Prostate gland (tissue), 2 donors: ENCODE measurements around the gene PRG3. TPM values are rescaled to one million over a fixed set of nuclear protein-coding genes. Genes with fewer than 3 reads are reported as not detected.

Experiments used
- DNase-seq: peaks from one replicate; pipeline ENCODE4 v3.0.0-alpha.2; 2019; ENCODE audit warnings: low spot score
- H3K27ac ChIP-seq, 2 donors: fragments of 200-600 bp; sonication (generic); 2 replicates each; pipeline ENCODE4 v1.5.1; 2017 to 2019
- H3K27me3 ChIP-seq: fragments of 200-600 bp; sonication (generic); replicated peaks from 2 replicates; pipeline ENCODE4 v1.5.1; 2019; ENCODE audit not compliant: insufficient read depth
- H3K36me3 ChIP-seq, 2 donors: fragments of 200-600 bp; sonication (generic); 1 replicate in 1 of 2; 2 replicates in 1 of 2; pipeline versions ENCODE4 v1.5.1 to v1.8.1; 2017 to 2019
- H3K4me1 ChIP-seq: fragments of 200-600 bp; sonication (generic); replicated peaks from 2 replicates; pipeline ENCODE4 v1.5.1; 2019
- H3K4me3 ChIP-seq, 2 donors: fragments of 200-600 bp; sonication (generic); 2 replicates each; pipeline ENCODE4 v1.5.1; 2017 to 2019
- H3K9me3 ChIP-seq: fragments of 200-600 bp; sonication (generic); 2 replicates; pipeline ENCODE4 v1.5.1; 2017
- POLR2A ChIP-seq: fragments of 450-650 bp; IDR thresholded peaks from one replicate; pipeline ENCODE4 v1.6.1; 2016; ENCODE audit warnings: antibody characterized with exemption, mild to moderate bottlenecking
- POLR2AphosphoS5 ChIP-seq: sonication (generic); formaldehyde crosslinking; IDR thresholded peaks from one replicate; pipeline ENCODE4 v1.6.1; 2017; ENCODE audit warnings: antibody characterized with exemption
- WGBS: methylation state at CpG from one replicate; pipeline ENCODE4 v1.1.5; 2018; 5-methylcytosine and 5-hydroxymethylcytosine counted together
- intact Hi-C: fragments of 100-400 bp; cut with DNase I; formaldehyde crosslinking; loops from one replicate; pipeline ENCODE4 v1.14.2; 2022
- total RNA-seq, 2 donors: library from RNA; depleted of rRNA; stranded (reverse); fragments of >200 nt; gene quantifications; one replicate each; pipeline ENCODE4 v1.1.0, GENCODE V29; 2016
- TF ChIP-seq, protein P1 (sequence below), 4 experiments: fragments of 200-600 bp in 2 of 4; fragments of 450-650 bp in 2 of 4; sonication (generic) in 2 of 4; IDR thresholded peaks; 1 replicate in 3 of 4; 2 replicates in 1 of 4; pipeline ENCODE4 v1.5.1; 2016 to 2019; ENCODE audit warnings: antibody characterized with exemption in 4 of 4, mild to moderate bottlenecking in 2 of 4, moderate library complexity in 2 of 4

Gene PRG3
- total RNA-seq, 2 donors from 2014 or later = not detected

DNA sequence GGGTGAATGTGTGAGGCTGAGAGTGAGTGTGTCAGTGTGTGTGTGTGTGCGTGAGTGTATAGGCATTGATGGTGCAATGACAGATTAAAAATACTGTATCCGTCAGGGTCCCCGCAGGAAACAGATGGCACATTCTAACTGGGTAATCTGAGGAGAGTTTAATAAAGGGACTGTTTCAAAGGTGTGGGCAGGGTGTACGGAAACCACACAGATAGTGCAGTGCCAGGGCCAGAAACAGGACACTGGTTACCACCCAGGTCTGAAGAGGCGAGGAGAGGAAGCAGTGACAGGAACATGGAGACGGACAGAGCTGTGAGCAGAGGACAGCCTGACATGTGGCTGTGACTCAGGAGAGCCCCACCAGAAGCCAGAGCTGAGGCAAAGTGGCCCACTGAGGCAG, 26.3 kb downstream of the PRG3 start:
- no peaks in the 10 kb centered on the region for H3K36me3 ChIP-seq
- intact Hi-C loops = no loop called here

DNA sequence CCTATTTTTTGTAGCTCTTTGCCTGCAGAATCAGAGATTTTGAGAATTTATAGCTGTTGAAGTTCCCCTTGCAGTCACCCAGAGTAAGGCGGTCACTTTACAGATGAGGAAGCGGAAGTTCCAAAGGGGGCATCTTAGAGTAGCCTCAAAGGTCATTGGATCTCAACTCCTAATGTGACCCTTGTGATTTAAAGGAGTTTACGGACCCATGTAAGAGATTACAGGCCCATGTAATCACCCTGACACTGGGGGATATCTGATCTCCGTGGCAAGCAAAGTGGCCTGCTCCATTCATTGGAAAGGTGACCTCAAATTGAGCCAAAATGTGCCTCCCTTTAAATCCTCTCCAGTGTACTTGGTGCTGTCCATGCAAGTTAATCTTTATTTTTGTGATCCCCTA, 27.1 kb downstream of the PRG3 start:
- Histone ChIP-seq H3K27me3 (no peaks in the 10 kb centered on the region), H3K9me3 (no peaks in the 10 kb centered on the region), H3K36me3 (no peaks in the 10 kb centered on the region), H3K4me3 (no peak overlapping the region), H3K27ac (no peak overlapping the region), H3K4me1 (no peaks in the 10 kb centered on the region)
- intact Hi-C loops = no loop called here
- 78% methylated on average over 4 of the region's 4 CpGs for WGBS
- TF ChIP-seq POLR2AphosphoS5 (no peak), POLR2A (no peak)
- TF ChIP-seq, protein P1, sequence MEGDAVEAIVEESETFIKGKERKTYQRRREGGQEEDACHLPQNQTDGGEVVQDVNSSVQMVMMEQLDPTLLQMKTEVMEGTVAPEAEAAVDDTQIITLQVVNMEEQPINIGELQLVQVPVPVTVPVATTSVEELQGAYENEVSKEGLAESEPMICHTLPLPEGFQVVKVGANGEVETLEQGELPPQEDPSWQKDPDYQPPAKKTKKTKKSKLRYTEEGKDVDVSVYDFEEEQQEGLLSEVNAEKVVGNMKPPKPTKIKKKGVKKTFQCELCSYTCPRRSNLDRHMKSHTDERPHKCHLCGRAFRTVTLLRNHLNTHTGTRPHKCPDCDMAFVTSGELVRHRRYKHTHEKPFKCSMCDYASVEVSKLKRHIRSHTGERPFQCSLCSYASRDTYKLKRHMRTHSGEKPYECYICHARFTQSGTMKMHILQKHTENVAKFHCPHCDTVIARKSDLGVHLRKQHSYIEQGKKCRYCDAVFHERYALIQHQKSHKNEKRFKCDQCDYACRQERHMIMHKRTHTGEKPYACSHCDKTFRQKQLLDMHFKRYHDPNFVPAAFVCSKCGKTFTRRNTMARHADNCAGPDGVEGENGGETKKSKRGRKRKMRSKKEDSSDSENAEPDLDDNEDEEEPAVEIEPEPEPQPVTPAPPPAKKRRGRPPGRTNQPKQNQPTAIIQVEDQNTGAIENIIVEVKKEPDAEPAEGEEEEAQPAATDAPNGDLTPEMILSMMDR (IDR thresholded peaks at IDR 0.05) = no peak
- DNase-seq = no peak

More for the DNA sequence above, 26.3 kb downstream of the PRG3 start:
- 84% methylated on average over 6 of the region's 6 CpGs for WGBS
- no peak overlapping the region for H3K27ac ChIP-seq
- no peak for DNase-seq
- H3K4me1 ChIP-seq = no peaks in the 10 kb centered on the region
- H3K9me3 ChIP-seq = no peaks in the 10 kb centered on the region
- no peak for TF ChIP-seq POLR2A
- no peak for TF ChIP-seq POLR2AphosphoS5
- TF ChIP-seq, protein P1 (IDR thresholded peaks at IDR 0.05) = no peak
- H3K27me3 ChIP-seq = no peaks in the 10 kb centered on the region
- no peak overlapping the region for H3K4me3 ChIP-seq

DNA sequence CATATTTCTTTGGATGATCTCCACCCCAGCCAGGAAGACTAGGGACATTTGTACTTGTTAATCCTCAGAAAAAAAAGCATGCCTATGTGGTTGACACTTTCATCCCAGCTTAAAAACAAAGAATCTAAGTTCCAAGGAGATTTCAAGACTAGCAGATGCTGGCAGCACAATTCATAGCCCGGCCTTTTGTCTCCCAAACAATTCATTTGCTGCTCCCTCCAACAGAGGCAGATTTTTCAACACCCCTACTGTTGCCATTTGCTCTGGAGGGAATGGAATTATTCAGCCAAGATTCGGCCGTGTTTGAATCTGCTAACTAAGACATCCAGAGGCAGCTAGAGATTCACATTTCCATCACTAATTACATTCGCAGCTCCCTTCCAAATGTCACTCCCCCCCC, 27.5 kb downstream of the PRG3 start:
- no peaks in the 10 kb centered on the region for H3K36me3 ChIP-seq
- no peaks in the 10 kb centered on the region for H3K9me3 ChIP-seq
- no peaks in the 10 kb centered on the region for H3K4me1 ChIP-seq
- no peak for DNase-seq
- intact Hi-C loops = no loop called here
- no peak overlapping the region for H3K27ac ChIP-seq
- no peaks in the 10 kb centered on the region for H3K27me3 ChIP-seq
- 64% methylated on average over 4 of the region's 4 CpGs for WGBS
- no peak for TF ChIP-seq POLR2A
- TF ChIP-seq, protein P1 (IDR thresholded peaks at IDR 0.05) = no peak
- TF ChIP-seq POLR2AphosphoS5 = no peak
- no peak overlapping the region for H3K4me3 ChIP-seq

DNA sequence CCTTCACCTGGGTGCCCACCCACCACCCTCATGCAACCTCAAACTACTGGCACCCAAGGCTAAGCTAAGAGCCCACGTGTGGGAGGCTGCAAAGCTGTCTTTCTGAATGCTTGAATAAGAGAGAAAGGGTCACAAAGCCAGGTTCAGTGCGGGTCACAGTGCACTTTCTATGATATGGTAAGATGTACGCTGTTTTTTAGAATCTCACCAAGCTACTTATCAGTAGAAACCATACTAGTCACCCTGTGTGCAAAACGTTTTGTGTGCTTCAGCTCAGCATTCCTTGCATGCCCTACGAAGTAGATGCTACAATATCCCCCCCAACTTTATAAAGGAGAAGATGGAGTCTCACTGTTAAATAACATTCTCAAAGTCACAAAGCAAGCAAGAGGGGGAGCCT, 27.9 kb downstream of the PRG3 start:
- no peak overlapping the region for H3K27ac ChIP-seq
- H3K36me3 ChIP-seq = no peaks in the 10 kb centered on the region
- no peak for DNase-seq
- TF ChIP-seq, protein P1 (IDR thresholded peaks at IDR 0.05) = no peak
- no peak for TF ChIP-seq POLR2A
- intact Hi-C loops = no loop called here
- no peaks in the 10 kb centered on the region for H3K27me3 ChIP-seq
- 76% methylated on average over 5 of the region's 5 CpGs for WGBS
- no peaks in the 10 kb centered on the region for H3K9me3 ChIP-seq
- no peaks in the 10 kb centered on the region for H3K4me1 ChIP-seq
- no peak overlapping the region for H3K4me3 ChIP-seq

DNA sequence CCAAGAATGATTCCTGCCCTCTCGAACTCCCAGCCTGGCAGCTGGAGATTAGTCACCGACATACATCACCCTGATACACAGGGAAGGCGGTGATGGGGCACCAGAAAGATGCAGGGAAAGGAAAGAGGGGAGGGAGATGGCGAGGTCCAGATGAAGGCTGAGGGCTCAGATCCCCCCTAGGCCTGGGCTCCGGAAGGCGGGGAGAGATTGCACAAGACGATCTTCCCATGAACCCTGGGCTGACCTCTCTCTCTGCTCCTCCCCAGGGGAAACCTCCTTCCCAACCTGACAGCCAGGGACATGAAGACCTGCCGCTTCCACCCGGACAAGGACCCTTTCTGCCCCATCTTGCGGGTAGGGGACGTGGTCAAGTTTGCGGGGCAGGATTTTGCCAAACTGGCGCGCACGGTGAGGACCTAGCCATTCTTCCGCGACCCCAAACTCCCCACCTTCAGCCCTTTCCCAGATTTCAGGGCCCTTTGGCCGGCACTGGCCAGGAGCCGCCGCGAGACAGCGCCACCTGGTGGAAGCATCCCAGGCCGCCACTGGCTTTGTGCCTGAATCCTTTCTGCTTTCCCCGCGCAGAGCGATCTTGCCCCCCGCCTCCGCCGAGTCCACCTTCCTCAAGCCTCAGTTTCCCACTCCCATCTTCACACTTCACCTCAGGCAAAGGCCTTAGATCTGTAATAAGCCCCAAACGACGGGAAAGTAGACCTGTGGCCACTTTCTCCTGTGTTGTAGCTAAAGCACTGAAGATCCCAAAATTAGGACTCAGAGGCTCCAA, 31.3 kb downstream of the PRG3 start:
- TF ChIP-seq POLR2A (no peak), POLR2AphosphoS5 (no peak)
- TF ChIP-seq, protein P1 (IDR thresholded peaks at IDR 0.05) = peak; percentile 71 to 82 (median 80)
- no peak overlapping the region for H3K27ac ChIP-seq
- intact Hi-C loops = loop anchor here (5.0 to 10.0 kb wide), 2 partner anchors 108 to 175 kb away; no protein-coding TSS in a partner anchor
- WGBS = 23% methylated on average over 31 of the region's 31 CpGs
- no peaks in the 10 kb centered on the region for H3K9me3 ChIP-seq
- no peaks in the 10 kb centered on the region for H3K27me3 ChIP-seq
- DNase-seq = peak; percentile 23
- no peaks in the 10 kb centered on the region for H3K4me1 ChIP-seq
- no peak overlapping the region for H3K4me3 ChIP-seq
- H3K36me3 ChIP-seq = no peaks in the 10 kb centered on the region
